ENCODE measurements around the gene FCGBP. TPM values are rescaled to one million over a fixed set of nuclear protein-coding genes. Genes with fewer than 3 reads are reported as not detected.

The FCGBP gene
- polyA plus RNA-seq, 1 experiment = 0.04 TPM

- no peaks in the 10 kb centered on the region; the same call in 1 of the 2 replicates for H3K9me3 ChIP-seq (ENCODE audit: control insufficient read depth, insufficient read depth, low read length)
- ChIA-PET CTCF (interaction anchor here (0.9 kb wide), 1 partner anchor 43 kb away, joined by 3 read pairs; no protein-coding TSS in a partner anchor), POLR2A (no interaction called here)
- H3K4me3 ChIP-seq (ENCODE audit: low read depth, low read length) = no peak overlapping the region
- H3K27me3 ChIP-seq (ENCODE audit: control insufficient read depth, insufficient read depth, low read length) = no peaks in the 10 kb centered on the region
- DNase-seq (ENCODE audit: low read depth, low spot score) = no peak
- no peak for TF ChIP-seq CTCF (IDR thresholded peaks at IDR 0.05; ENCODE audit: low read depth, low read length)
- H3K27ac ChIP-seq (ENCODE audit: low read depth, low read length) = no peak overlapping the region
Observed at GRCh38 chr19:39926170-39926760, 8.2 kb downstream of the FCGBP start.

GRCh38 chr19:39924952-39925351 is 9.5 kb downstream of the FCGBP start:
- no peak for DNase-seq (ENCODE audit: low read depth, low spot score)
- Histone ChIP-seq H3K4me3 (ENCODE audit: low read depth, low read length) (no peak overlapping the region), H3K27ac (ENCODE audit: low read depth, low read length) (no peak overlapping the region), H3K27me3 (ENCODE audit: control insufficient read depth, insufficient read depth, low read length) (no peaks in the 10 kb centered on the region), H3K9me3 (ENCODE audit: control insufficient read depth, insufficient read depth, low read length) (no peaks in the 10 kb centered on the region; the same call in 1 of the 2 replicates)
- POLR2A ChIA-PET = no interaction called here
- TF ChIP-seq CTCF (IDR thresholded peaks at IDR 0.05; ENCODE audit: low read depth, low read length) = no peak
- CTCF ChIA-PET = interaction anchor here (0.6 kb wide), 1 partner anchor 155 kb away, joined by 3 read pairs; no protein-coding TSS in a partner anchor

GRCh38 chr19:39924389-39924788 is 10.0 kb downstream of the FCGBP start:
- no peak for DNase-seq (ENCODE audit: low read depth, low spot score)
- H3K9me3 ChIP-seq (ENCODE audit: control insufficient read depth, insufficient read depth, low read length) = no peaks in the 10 kb centered on the region; the same call in 1 of the 2 replicates
- ChIA-PET CTCF (interaction anchor here (0.6 kb wide), 1 partner anchor 155 kb away, joined by 3 read pairs; no protein-coding TSS in a partner anchor), POLR2A (no interaction called here)
- no peak for TF ChIP-seq CTCF (IDR thresholded peaks at IDR 0.05; ENCODE audit: low read depth, low read length)
- no peaks in the 10 kb centered on the region for H3K27me3 ChIP-seq (ENCODE audit: control insufficient read depth, insufficient read depth, low read length)
- H3K27ac ChIP-seq (ENCODE audit: low read depth, low read length) = no peak overlapping the region
- H3K4me3 ChIP-seq (ENCODE audit: low read depth, low read length) = no peak overlapping the region

GRCh38 chr19:39923862-39924261 is 10.6 kb downstream of the FCGBP start:
- ChIA-PET POLR2A (no interaction called here), CTCF (no interaction called here)
- H3K27me3 ChIP-seq (ENCODE audit: control insufficient read depth, insufficient read depth, low read length) = no peaks in the 10 kb centered on the region
- TF ChIP-seq CTCF (IDR thresholded peaks at IDR 0.05; ENCODE audit: low read depth, low read length) = no peak
- no peak overlapping the region for H3K4me3 ChIP-seq (ENCODE audit: low read depth, low read length)
- no peak overlapping the region for H3K27ac ChIP-seq (ENCODE audit: low read depth, low read length)
- no peaks in the 10 kb centered on the region; the same call in 1 of the 2 replicates for H3K9me3 ChIP-seq (ENCODE audit: control insufficient read depth, insufficient read depth, low read length)
- DNase-seq (ENCODE audit: low read depth, low spot score) = no peak

GRCh38 chr19:39919976-39920375 is 14.5 kb downstream of the FCGBP start:
- no peak for TF ChIP-seq CTCF (IDR thresholded peaks at IDR 0.05; ENCODE audit: low read depth, low read length)
- H3K4me3 ChIP-seq (ENCODE audit: low read depth, low read length) = no peak overlapping the region
- no peaks in the 10 kb centered on the region; the same call in 1 of the 2 replicates for H3K9me3 ChIP-seq (ENCODE audit: control insufficient read depth, insufficient read depth, low read length)
- DNase-seq (ENCODE audit: low read depth, low spot score) = no peak
- H3K27ac ChIP-seq (ENCODE audit: low read depth, low read length) = no peak overlapping the region
- peaks cover 6% of the 10 kb centered on the region for H3K27me3 ChIP-seq (ENCODE audit: control insufficient read depth, insufficient read depth, low read length)
- ChIA-PET CTCF (interaction anchor here (0.9 to 1.0 kb wide), 2 partner anchors 75 to 127 kb away, joined by 3 to 4 read pairs; no protein-coding TSS in a partner anchor), POLR2A (no interaction called here)

Measured in AG04450 (cell line).